ENCODE results near the gene MAD2L2. TPM values are rescaled to one million over a fixed set of nuclear protein-coding genes. Genes with fewer than 3 reads are reported as not detected.

The MAD2L2 gene
- total RNA-seq, 1 experiment from 2014 or later: 283 TPM

- CTCF ChIA-PET: interaction anchor here (1.0 to 2.6 kb wide), 5 partner anchors 9 to 91 kb away, joined by 4 to 17 read pairs (median 4); partner anchors contain the start of gene FBXO6
- Mint-ChIP-seq H3K4me1 (peaks cover 19% of the 10 kb centered on the region), H3K36me3 (peaks cover 7% of the 10 kb centered on the region; the same call in 1 of the 2 replicates), H3K27ac (no peak overlapping the region), H3K4me3 (no peak overlapping the region), H3K27me3 (ENCODE audit: low read depth) (no peaks in the 10 kb centered on the region; the same call in 1 of the 2 replicates), H3K9me3 (no peaks in the 10 kb centered on the region)
- POLR2A ChIA-PET: no interaction called here
- no peak for ATAC-seq
- TF ChIP-seq TEAD4 (CRISPR knock-in tag; IDR thresholded peaks at IDR 0.05): no peak
- TF ChIP-seq GRHL2 (CRISPR knock-in tag; IDR thresholded peaks at IDR 0.05; ENCODE audit: insufficient replicate concordance, severe bottlenecking): no peak
- TF ChIP-seq, protein P1, sequence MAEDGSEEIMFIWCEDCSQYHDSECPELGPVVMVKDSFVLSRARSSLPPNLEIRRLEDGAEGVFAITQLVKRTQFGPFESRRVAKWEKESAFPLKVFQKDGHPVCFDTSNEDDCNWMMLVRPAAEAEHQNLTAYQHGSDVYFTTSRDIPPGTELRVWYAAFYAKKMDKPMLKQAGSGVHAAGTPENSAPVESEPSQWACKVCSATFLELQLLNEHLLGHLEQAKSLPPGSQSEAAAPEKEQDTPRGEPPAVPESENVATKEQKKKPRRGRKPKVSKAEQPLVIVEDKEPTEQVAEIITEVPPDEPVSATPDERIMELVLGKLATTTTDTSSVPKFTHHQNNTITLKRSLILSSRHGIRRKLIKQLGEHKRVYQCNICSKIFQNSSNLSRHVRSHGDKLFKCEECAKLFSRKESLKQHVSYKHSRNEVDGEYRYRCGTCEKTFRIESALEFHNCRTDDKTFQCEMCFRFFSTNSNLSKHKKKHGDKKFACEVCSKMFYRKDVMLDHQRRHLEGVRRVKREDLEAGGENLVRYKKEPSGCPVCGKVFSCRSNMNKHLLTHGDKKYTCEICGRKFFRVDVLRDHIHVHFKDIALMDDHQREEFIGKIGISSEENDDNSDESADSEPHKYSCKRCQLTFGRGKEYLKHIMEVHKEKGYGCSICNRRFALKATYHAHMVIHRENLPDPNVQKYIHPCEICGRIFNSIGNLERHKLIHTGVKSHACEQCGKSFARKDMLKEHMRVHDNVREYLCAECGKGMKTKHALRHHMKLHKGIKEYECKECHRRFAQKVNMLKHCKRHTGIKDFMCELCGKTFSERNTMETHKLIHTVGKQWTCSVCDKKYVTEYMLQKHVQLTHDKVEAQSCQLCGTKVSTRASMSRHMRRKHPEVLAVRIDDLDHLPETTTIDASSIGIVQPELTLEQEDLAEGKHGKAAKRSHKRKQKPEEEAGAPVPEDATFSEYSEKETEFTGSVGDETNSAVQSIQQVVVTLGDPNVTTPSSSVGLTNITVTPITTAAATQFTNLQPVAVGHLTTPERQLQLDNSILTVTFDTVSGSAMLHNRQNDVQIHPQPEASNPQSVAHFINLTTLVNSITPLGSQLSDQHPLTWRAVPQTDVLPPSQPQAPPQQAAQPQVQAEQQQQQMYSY (CRISPR knock-in tag; IDR thresholded peaks at IDR 0.05): no peak
- no peak for TF ChIP-seq ZNF425 (CRISPR knock-in tag; conservative IDR thresholded peaks at IDR 0.05)
- TF ChIP-seq ZBTB43 (CRISPR knock-in tag; IDR thresholded peaks at IDR 0.05): no peak
- no peak for TF ChIP-seq TP53 (CRISPR knock-in tag; IDR thresholded peaks at IDR 0.05)
- no peak for TF ChIP-seq NR2C2 (CRISPR knock-in tag; IDR thresholded peaks at IDR 0.05)
- TF ChIP-seq, protein P2, sequence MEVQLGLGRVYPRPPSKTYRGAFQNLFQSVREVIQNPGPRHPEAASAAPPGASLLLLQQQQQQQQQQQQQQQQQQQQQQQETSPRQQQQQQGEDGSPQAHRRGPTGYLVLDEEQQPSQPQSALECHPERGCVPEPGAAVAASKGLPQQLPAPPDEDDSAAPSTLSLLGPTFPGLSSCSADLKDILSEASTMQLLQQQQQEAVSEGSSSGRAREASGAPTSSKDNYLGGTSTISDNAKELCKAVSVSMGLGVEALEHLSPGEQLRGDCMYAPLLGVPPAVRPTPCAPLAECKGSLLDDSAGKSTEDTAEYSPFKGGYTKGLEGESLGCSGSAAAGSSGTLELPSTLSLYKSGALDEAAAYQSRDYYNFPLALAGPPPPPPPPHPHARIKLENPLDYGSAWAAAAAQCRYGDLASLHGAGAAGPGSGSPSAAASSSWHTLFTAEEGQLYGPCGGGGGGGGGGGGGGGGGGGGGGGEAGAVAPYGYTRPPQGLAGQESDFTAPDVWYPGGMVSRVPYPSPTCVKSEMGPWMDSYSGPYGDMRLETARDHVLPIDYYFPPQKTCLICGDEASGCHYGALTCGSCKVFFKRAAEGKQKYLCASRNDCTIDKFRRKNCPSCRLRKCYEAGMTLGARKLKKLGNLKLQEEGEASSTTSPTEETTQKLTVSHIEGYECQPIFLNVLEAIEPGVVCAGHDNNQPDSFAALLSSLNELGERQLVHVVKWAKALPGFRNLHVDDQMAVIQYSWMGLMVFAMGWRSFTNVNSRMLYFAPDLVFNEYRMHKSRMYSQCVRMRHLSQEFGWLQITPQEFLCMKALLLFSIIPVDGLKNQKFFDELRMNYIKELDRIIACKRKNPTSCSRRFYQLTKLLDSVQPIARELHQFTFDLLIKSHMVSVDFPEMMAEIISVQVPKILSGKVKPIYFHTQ (CRISPR knock-in tag; IDR thresholded peaks at IDR 0.05): no peak
- TF ChIP-seq, protein P3, sequence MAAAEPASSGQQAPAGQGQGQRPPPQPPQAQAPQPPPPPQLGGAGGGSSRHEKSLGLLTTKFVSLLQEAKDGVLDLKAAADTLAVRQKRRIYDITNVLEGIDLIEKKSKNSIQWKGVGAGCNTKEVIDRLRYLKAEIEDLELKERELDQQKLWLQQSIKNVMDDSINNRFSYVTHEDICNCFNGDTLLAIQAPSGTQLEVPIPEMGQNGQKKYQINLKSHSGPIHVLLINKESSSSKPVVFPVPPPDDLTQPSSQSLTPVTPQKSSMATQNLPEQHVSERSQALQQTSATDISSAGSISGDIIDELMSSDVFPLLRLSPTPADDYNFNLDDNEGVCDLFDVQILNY (CRISPR knock-in tag; IDR thresholded peaks at IDR 0.05): no peak
- no peak for TF ChIP-seq GABPB1 (CRISPR knock-in tag; IDR thresholded peaks at IDR 0.05)
- TF ChIP-seq ARID4B (CRISPR knock-in tag; IDR thresholded peaks at IDR 0.05; ENCODE audit: borderline replicate concordance): no peak
- TF ChIP-seq NR3C1 (CRISPR knock-in tag; conservative IDR thresholded peaks at IDR 0.05; ENCODE audit: low read depth): no peak
- TF ChIP-seq E2F4 (CRISPR knock-in tag; IDR thresholded peaks at IDR 0.05; ENCODE audit: borderline replicate concordance, low read depth): no peak
- TF ChIP-seq ZNF396 (CRISPR knock-in tag; IDR thresholded peaks at IDR 0.05; ENCODE audit: borderline replicate concordance): no peak
- no peak for TF ChIP-seq SMAD3 (CRISPR knock-in tag; IDR thresholded peaks at IDR 0.05; ENCODE audit: borderline replicate concordance)
- TF ChIP-seq OVOL2 (CRISPR knock-in tag; IDR thresholded peaks at IDR 0.05; ENCODE audit: borderline replicate concordance): no peak
- TF ChIP-seq FOXP1 (CRISPR knock-in tag; IDR thresholded peaks at IDR 0.05; ENCODE audit: borderline replicate concordance): no peak
- TF ChIP-seq, protein P4, sequence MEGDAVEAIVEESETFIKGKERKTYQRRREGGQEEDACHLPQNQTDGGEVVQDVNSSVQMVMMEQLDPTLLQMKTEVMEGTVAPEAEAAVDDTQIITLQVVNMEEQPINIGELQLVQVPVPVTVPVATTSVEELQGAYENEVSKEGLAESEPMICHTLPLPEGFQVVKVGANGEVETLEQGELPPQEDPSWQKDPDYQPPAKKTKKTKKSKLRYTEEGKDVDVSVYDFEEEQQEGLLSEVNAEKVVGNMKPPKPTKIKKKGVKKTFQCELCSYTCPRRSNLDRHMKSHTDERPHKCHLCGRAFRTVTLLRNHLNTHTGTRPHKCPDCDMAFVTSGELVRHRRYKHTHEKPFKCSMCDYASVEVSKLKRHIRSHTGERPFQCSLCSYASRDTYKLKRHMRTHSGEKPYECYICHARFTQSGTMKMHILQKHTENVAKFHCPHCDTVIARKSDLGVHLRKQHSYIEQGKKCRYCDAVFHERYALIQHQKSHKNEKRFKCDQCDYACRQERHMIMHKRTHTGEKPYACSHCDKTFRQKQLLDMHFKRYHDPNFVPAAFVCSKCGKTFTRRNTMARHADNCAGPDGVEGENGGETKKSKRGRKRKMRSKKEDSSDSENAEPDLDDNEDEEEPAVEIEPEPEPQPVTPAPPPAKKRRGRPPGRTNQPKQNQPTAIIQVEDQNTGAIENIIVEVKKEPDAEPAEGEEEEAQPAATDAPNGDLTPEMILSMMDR (IDR thresholded peaks at IDR 0.05): no peak
- no peak for DNase-seq (ENCODE audit: low spot score)
Observed at GRCh38 chr1:11712285-11712684, 31.3 kb upstream of the MAD2L2 start.
